HG03457 (cell line): Measurements from ENCODE around the gene TDRD9.

Experiments used
- ATAC-seq: cut with Tn5 transposase; IDR thresholded peaks from one replicate; pipeline ENCODE4 v1.9.1; 2021; ENCODE audit warnings: moderate number of reproducible peaks; ENCODE audit not compliant: unreplicated experiment

Gene TDRD9

GRCh38 chr14:103984196-103984595 is 55.9 kb downstream of the TDRD9 start:
- ATAC-seq: no peak

GRCh38 chr14:103989034-103989433 is 60.8 kb downstream of the TDRD9 start:
- ATAC-seq: no peak

GRCh38 chr14:103989964-103990363 is 61.7 kb downstream of the TDRD9 start:
- ATAC-seq: no peak

GRCh38 chr14:103994535-103995184 is 66.4 kb downstream of the TDRD9 start:
- no peak for ATAC-seq

GRCh38 chr14:103995876-103996275 is 67.6 kb downstream of the TDRD9 start:
- no peak for ATAC-seq

GRCh38 chr14:103997391-103997790 is 69.1 kb downstream of the TDRD9 start:
- ATAC-seq: no peak

- no peak for ATAC-seq
Measured at GRCh38 chr14:103998027-103998426, 69.8 kb downstream of the TDRD9 start.

- ATAC-seq: no peak
Measured at GRCh38 chr14:103999795-104000440, 71.7 kb downstream of the TDRD9 start.

- ATAC-seq: no peak
Measured at GRCh38 chr14:104001003-104001402, 72.7 kb downstream of the TDRD9 start.

GRCh38 chr14:104003616-104004015 is 75.4 kb downstream of the TDRD9 start:
- no peak for ATAC-seq

- no peak for ATAC-seq
Measured at GRCh38 chr14:104004849-104005248, 76.6 kb downstream of the TDRD9 start.

GRCh38 chr14:104005489-104005888 is 77.2 kb downstream of the TDRD9 start:
- no peak for ATAC-seq

- ATAC-seq: no peak
Measured at GRCh38 chr14:104007121-104007520, 78.9 kb downstream of the TDRD9 start.

GRCh38 chr14:104009297-104009696 is 81.0 kb downstream of the TDRD9 start:
- no peak for ATAC-seq

- ATAC-seq: no peak
Measured at GRCh38 chr14:104011824-104012517, 83.7 kb downstream of the TDRD9 start.

GRCh38 chr14:104014764-104015163 is 86.5 kb downstream of the TDRD9 start:
- ATAC-seq: no peak

GRCh38 chr14:104016873-104017650 is 88.8 kb downstream of the TDRD9 start:
- no peak for ATAC-seq

- ATAC-seq: no peak
Measured at GRCh38 chr14:104019029-104019428, 90.8 kb downstream of the TDRD9 start.

GRCh38 chr14:104019806-104020205 is 91.5 kb downstream of the TDRD9 start:
- ATAC-seq: no peak

GRCh38 chr14:104020471-104020870 is 92.2 kb downstream of the TDRD9 start:
- ATAC-seq: no peak

- no peak for ATAC-seq
Measured at GRCh38 chr14:104023325-104024055, 95.2 kb downstream of the TDRD9 start.
